K562 (cell line): ENCODE data around the gene HSPB7. TPM values are rescaled to one million over a fixed set of nuclear protein-coding genes. Genes with fewer than 3 reads are reported as not detected.

Experiments
- CTBP1 ChIP-seq: fragments of 450-650 bp; IDR thresholded peaks from 2 replicates; pipeline ENCODE4 v1.6.1; 2016; ENCODE audit warnings: borderline replicate concordance
- ILK ChIP-seq: fragments of 450-650 bp; IDR thresholded peaks from 2 replicates; pipeline ENCODE4 v1.6.1; 2016; ENCODE audit warnings: missing genetic modification characterization, low read depth, mild to moderate bottlenecking, missing compliant biosample characterization, moderate library complexity, borderline replicate concordance
- NFYB ChIP-seq: IDR thresholded peaks from 2 replicates; pipeline ENCODE4 v1.6.1; 2011; ENCODE audit warnings: mild to moderate bottlenecking, moderate library complexity; ENCODE audit not compliant: insufficient read length; ENCODE audit errors: extremely low read depth
- PHF21A ChIP-seq: fragments of 450-650 bp; IDR thresholded peaks from 2 replicates; pipeline ENCODE4 v1.6.1; 2017; ENCODE audit warnings: low read depth, borderline replicate concordance
- POLR2H ChIP-seq: IDR thresholded peaks from 2 replicates; pipeline ENCODE4 v1.6.1; 2016; ENCODE audit warnings: missing genetic modification characterization, low read depth, mild to moderate bottlenecking, control low read depth, missing compliant biosample characterization, moderate library complexity
- POLR3G ChIP-seq: IDR thresholded peaks from 2 replicates; pipeline ENCODE4 v1.6.1; 2011; ENCODE audit not compliant: insufficient read length, insufficient replicate concordance; ENCODE audit errors: extremely low read depth
- PTBP1 ChIP-seq: fragments of 200-400 bp; formaldehyde crosslinking; IDR thresholded peaks from 2 replicates; pipeline ENCODE4 v1.6.1; 2017; ENCODE audit warnings: low read depth, low read length
- RBM22 ChIP-seq: fragments of 200-400 bp; formaldehyde crosslinking; IDR thresholded peaks from 2 replicates; pipeline ENCODE4 v1.6.1; 2018; ENCODE audit warnings: low read length, low read depth; ENCODE audit not compliant: poor library complexity, severe bottlenecking
- SMAD3 ChIP-seq: fragments of 450-650 bp; formaldehyde crosslinking; conservative IDR thresholded peaks from 2 replicates; pipeline ENCODE4 v1.4.0; 2020; ENCODE audit warnings: mild to moderate bottlenecking
- TFAM ChIP-seq: fragments of 250-450 bp; sonication (Bioruptor Pico); conservative IDR thresholded peaks from 2 replicates; pipeline ENCODE4 v1.5.0; 2021; ENCODE audit warnings: mild to moderate bottlenecking, moderate library complexity
- THRAP3 ChIP-seq: fragments of 450-650 bp; IDR thresholded peaks from 2 replicates; pipeline ENCODE4 v1.6.1; 2016; ENCODE audit warnings: mild to moderate bottlenecking, inconsistent platforms, borderline replicate concordance
- VEZF1 ChIP-seq: fragments of 200-800 bp; sonication (Bioruptor generic); IDR thresholded peaks from 2 replicates; pipeline ENCODE4 v1.6.1; 2017; ENCODE audit warnings: missing genetic modification characterization, missing compliant biosample characterization
- XRCC4 ChIP-seq: IDR thresholded peaks from one replicate; pipeline ENCODE4 v1.6.1; 2011; ENCODE audit not compliant: insufficient read depth, insufficient read length; ENCODE audit errors: extremely low read depth
- ZFP30 ChIP-seq: fragments of 250-450 bp; sonication (Bioruptor Pico); IDR thresholded peaks from 2 replicates; pipeline ENCODE4 v1.8.0; 2022; ENCODE audit warnings: moderate library complexity, mild to moderate bottlenecking, inconsistent platforms, borderline replicate concordance
- ZNF140 ChIP-seq: fragments of 250-450 bp; sonication (Bioruptor Pico); IDR thresholded peaks from 2 replicates; pipeline ENCODE4 v1.8.0; 2021; ENCODE audit warnings: moderate library complexity, mild to moderate bottlenecking, inconsistent platforms
- ZNF282 ChIP-seq: sonication (generic); formaldehyde crosslinking; IDR thresholded peaks from 2 replicates; pipeline ENCODE4 v1.8.1; 2023; ENCODE audit warnings: missing genetic modification reagents
- ZNF764 ChIP-seq: fragments of 250-450 bp; sonication (Bioruptor Pico); IDR thresholded peaks from 2 replicates; pipeline ENCODE4 v1.4.0; 2020; ENCODE audit warnings: low read depth, mild to moderate bottlenecking, moderate library complexity
- polyA plus RNA-seq, 8 experiments: library from polyadenylated mRNA; depleted of rRNA in 4 of 8; stranded (reverse) in 5 of 8; unstranded in 3 of 8; fragments of >200 nt; fragmentation: Nextera tagmentation in 2 of 8; fragmentation: Illumina TruSeq in 1 of 8; extraction: Ambion mirVana in 2 of 8; extraction: Trizol in 1 of 8; gene quantifications; 2 replicates each; pipeline versions ENCODE4 v1.2.1 to v1.2.3, GENCODE V29; 2011 to 2014; ENCODE audit warnings: inconsistent platforms in 1 of 8, missing spikeins in 1 of 8
- total RNA-seq, 7 experiments: library from RNA; depleted of rRNA in 6 of 7; stranded (reverse); fragments of >200 nt in 6 of 7; fragmentation: Illumina TruSeq in 2 of 7; extraction: Trizol in 2 of 7; gene quantifications; 2 replicates each; pipeline versions ENCODE4 v1.2.1 to v1.2.3, GENCODE V29; 2011 to 2021; ENCODE audit warnings: low replicate concordance in 1 of 7
- TF ChIP-seq, protein P1 (sequence below): sonication (generic); formaldehyde crosslinking; IDR thresholded peaks from 2 replicates; pipeline ENCODE4 v1.8.0; 2022; ENCODE audit warnings: mild to moderate bottlenecking, missing genetic modification reagents
- TF ChIP-seq, protein P2 (sequence below): fragments of 250-450 bp; sonication (Bioruptor Pico); IDR thresholded peaks from 2 replicates; pipeline ENCODE4 v1.5.0; 2021; ENCODE audit warnings: mild to moderate bottlenecking, borderline replicate concordance

HSPB7 gene
- total and polyA plus RNA-seq, 9 of the 15 experiments (the other 6 are each of a cell fraction or from before 2014, with no cell fraction given): 0.05 to 0.19 (median 0.07) TPM; not detected in 6

- TF ChIP-seq ZFP30 (CRISPR knock-in tag) (no peak), TFAM (no peak), PTBP1 (no peak), POLR3G (no peak), CTBP1 (no peak), NFYB (no peak), PHF21A (no peak), VEZF1 (CRISPR knock-in tag) (peak; percentile 94), THRAP3 (no peak), RBM22 (no peak), POLR2H (tag) (no peak), ZNF764 (no peak), SMAD3 (CRISPR knock-in tag) (no peak), ZNF282 (CRISPR knock-in tag) (no peak), ILK (tag) (no peak), ZNF140 (CRISPR knock-in tag) (no peak), XRCC4 (no peak)
- TF ChIP-seq, protein P1, sequence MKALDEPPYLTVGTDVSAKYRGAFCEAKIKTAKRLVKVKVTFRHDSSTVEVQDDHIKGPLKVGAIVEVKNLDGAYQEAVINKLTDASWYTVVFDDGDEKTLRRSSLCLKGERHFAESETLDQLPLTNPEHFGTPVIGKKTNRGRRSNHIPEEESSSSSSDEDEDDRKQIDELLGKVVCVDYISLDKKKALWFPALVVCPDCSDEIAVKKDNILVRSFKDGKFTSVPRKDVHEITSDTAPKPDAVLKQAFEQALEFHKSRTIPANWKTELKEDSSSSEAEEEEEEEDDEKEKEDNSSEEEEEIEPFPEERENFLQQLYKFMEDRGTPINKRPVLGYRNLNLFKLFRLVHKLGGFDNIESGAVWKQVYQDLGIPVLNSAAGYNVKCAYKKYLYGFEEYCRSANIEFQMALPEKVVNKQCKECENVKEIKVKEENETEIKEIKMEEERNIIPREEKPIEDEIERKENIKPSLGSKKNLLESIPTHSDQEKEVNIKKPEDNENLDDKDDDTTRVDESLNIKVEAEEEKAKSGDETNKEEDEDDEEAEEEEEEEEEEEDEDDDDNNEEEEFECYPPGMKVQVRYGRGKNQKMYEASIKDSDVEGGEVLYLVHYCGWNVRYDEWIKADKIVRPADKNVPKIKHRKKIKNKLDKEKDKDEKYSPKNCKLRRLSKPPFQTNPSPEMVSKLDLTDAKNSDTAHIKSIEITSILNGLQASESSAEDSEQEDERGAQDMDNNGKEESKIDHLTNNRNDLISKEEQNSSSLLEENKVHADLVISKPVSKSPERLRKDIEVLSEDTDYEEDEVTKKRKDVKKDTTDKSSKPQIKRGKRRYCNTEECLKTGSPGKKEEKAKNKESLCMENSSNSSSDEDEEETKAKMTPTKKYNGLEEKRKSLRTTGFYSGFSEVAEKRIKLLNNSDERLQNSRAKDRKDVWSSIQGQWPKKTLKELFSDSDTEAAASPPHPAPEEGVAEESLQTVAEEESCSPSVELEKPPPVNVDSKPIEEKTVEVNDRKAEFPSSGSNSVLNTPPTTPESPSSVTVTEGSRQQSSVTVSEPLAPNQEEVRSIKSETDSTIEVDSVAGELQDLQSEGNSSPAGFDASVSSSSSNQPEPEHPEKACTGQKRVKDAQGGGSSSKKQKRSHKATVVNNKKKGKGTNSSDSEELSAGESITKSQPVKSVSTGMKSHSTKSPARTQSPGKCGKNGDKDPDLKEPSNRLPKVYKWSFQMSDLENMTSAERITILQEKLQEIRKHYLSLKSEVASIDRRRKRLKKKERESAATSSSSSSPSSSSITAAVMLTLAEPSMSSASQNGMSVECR (CRISPR knock-in tag): no peak
- TF ChIP-seq, protein P2, sequence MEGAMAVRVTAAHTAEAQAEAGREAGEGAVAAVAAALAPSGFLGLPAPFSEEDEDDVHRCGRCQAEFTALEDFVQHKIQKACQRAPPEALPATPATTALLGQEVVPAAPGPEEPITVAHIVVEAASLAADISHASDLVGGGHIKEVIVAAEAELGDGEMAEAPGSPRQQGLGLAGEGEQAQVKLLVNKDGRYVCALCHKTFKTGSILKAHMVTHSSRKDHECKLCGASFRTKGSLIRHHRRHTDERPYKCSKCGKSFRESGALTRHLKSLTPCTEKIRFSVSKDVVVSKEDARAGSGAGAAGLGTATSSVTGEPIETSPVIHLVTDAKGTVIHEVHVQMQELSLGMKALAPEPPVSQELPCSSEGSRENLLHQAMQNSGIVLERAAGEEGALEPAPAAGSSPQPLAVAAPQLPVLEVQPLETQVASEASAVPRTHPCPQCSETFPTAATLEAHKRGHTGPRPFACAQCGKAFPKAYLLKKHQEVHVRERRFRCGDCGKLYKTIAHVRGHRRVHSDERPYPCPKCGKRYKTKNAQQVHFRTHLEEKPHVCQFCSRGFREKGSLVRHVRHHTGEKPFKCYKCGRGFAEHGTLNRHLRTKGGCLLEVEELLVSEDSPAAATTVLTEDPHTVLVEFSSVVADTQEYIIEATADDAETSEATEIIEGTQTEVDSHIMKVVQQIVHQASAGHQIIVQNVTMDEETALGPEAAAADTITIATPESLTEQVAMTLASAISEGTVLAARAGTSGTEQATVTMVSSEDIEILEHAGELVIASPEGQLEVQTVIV (CRISPR knock-in tag): no peak
Measured at GRCh38 chr1:16006552-16007485, 11.0 kb downstream of the HSPB7 start (continued).
